LHCN-M2 (cell line): ENCODE measurements around the gene OPN5. TPM values are rescaled to one million over a fixed set of nuclear protein-coding genes. Genes with fewer than 3 reads are reported as not detected.

Experiments
- DNase-seq: peaks from one replicate; pipeline ENCODE4 v3.0.0-alpha.2; 2012; ENCODE audit warnings: low read depth
- total RNA-seq: library from RNA; depleted of rRNA; stranded (reverse); fragments of >200 nt; gene quantifications from 2 replicates; pipeline ENCODE4 v1.2.3, GENCODE V29; 2014

Gene OPN5
- total RNA-seq, 1 experiment from 2014 or later: not detected

GRCh38 chr6:47787620-47788497 lies 6.0 kb downstream of the OPN5 start:
- DNase-seq: peak; percentile 57

- no peak for DNase-seq
Measured at GRCh38 chr6:47788498-47788884, 6.7 kb downstream of the OPN5 start.

- no peak for DNase-seq
Measured at GRCh38 chr6:47789553-47789952, 7.7 kb downstream of the OPN5 start.

- DNase-seq: no peak
Measured at GRCh38 chr6:47792216-47792733, 10.4 kb downstream of the OPN5 start.

- DNase-seq: no peak
Measured at GRCh38 chr6:47794577-47795135, 12.8 kb downstream of the OPN5 start.

- DNase-seq: no peak
Measured at GRCh38 chr6:47801984-47802383, 20.2 kb downstream of the OPN5 start.

GRCh38 chr6:47804821-47805220 lies 23.0 kb downstream of the OPN5 start:
- peak; percentile 19 for DNase-seq

GRCh38 chr6:47809873-47810272 lies 28.0 kb downstream of the OPN5 start:
- DNase-seq: no peak

GRCh38 chr6:47810885-47811284 lies 29.1 kb downstream of the OPN5 start:
- DNase-seq: no peak

- no peak for DNase-seq
Measured at GRCh38 chr6:47811443-47811842, 29.6 kb downstream of the OPN5 start.

GRCh38 chr6:47817749-47818148 lies 35.9 kb downstream of the OPN5 start:
- no peak for DNase-seq

GRCh38 chr6:47819461-47819860 lies 37.6 kb downstream of the OPN5 start:
- no peak for DNase-seq

GRCh38 chr6:47822856-47823554 lies 41.2 kb downstream of the OPN5 start:
- DNase-seq: peak; percentile 29

- DNase-seq: no peak
Measured at GRCh38 chr6:47832386-47833100, 50.7 kb downstream of the OPN5 start.

- no peak for DNase-seq
Measured at GRCh38 chr6:47834196-47834595, 52.4 kb downstream of the OPN5 start.

GRCh38 chr6:47836046-47836445 lies 54.2 kb downstream of the OPN5 start:
- DNase-seq: peak; percentile 43

- DNase-seq: no peak
Measured at GRCh38 chr6:47836639-47837038, 54.8 kb downstream of the OPN5 start.

GRCh38 chr6:47839645-47840044 lies 57.8 kb downstream of the OPN5 start:
- DNase-seq: no peak

- DNase-seq: no peak
Measured at GRCh38 chr6:47844881-47845280, 63.0 kb downstream of the OPN5 start.

GRCh38 chr6:47846752-47847151 lies 64.9 kb downstream of the OPN5 start:
- DNase-seq: no peak

GRCh38 chr6:47851091-47851490 lies 69.3 kb downstream of the OPN5 start:
- no peak for DNase-seq

GRCh38 chr6:47852727-47853126 lies 70.9 kb downstream of the OPN5 start:
- DNase-seq: no peak
